HepG2 (cell line): ENCODE measurements around the gene HCFC1R1. TPM values are rescaled to one million over a fixed set of nuclear protein-coding genes. Genes with fewer than 3 reads are reported as not detected.

Experiments used
- ATAC-seq: fragments of 200-7000 bp; cut with Tn5 transposase; 3 replicates; pipeline ENCODE4 v1.9.1; 2020; ENCODE audit warnings: mild to moderate bottlenecking, moderate library complexity
- BruUV-seq: library from RNA; stranded (reverse); fragments of 400-500 nt; replicated peaks from 2 replicates; lab custom pipeline; 2021; lab: Mats Ljungman, UMichigan
- CTCF ChIA-PET: fragments of 300-600 bp; formaldehyde crosslinking; extraction: SDS; loops from one replicate; lab custom pipeline; 2021; ENCODE audit warnings: low total read pairs, inconsistent platforms, low intra/inter-chr PET ratio; lab: Yijun Ruan, JAX
- POLR2A ChIA-PET: fragments of 350-600 bp; sonication (Branson Sonifier 250); formaldehyde crosslinking; loops from one replicate; lab custom pipeline; 2020; ENCODE audit warnings: antibody characterized with exemption, inconsistent platforms; lab: Yijun Ruan, JAX
- DNase-seq: peaks from one replicate; pipeline ENCODE4 v3.0.0-alpha.2; 2015; ENCODE audit warnings: low spot score
- FAIRE-seq: peaks from 3 replicates; lab custom pipeline; 2011; peaks lifted over from hg19 to GRCh38; lab: Jason Lieb, UNC
- H2AFZ ChIP-seq: one replicate; pipeline ENCODE4 v1.6.1; 2011; ENCODE audit warnings: low read length, inconsistent platforms
- H3K27ac ChIP-seq: fragments of 300-600 bp; 3 replicates; pipeline ENCODE4 v1.8.0; 2011; ENCODE audit warnings: mixed run types, mild to moderate bottlenecking, mixed read lengths, low read length, inconsistent platforms; ENCODE audit not compliant: insufficient read depth; ENCODE audit errors: extremely low read length
- H3K27me3 ChIP-seq, 2 experiments: fragments of 200-600 bp in 1 of 2; 2 replicates in 1 of 2; 3 replicates in 1 of 2; pipeline versions ENCODE4 v1.6.0 to v1.8.0; 2011; ENCODE audit warnings: low read length in 2 of 2, mild to moderate bottlenecking in 2 of 2, moderate library complexity in 2 of 2, inconsistent platforms in 1 of 2; ENCODE audit not compliant: insufficient read depth in 2 of 2, control insufficient read depth in 1 of 2
- H3K36me3 ChIP-seq, 2 experiments: fragments of 200-600 bp in 1 of 2; replicated peaks in 1 of 2; 2 replicates in 1 of 2; 3 replicates in 1 of 2; pipeline versions ENCODE4 v1.5.1 to v1.8.0; 2011; ENCODE audit warnings: low read length in 2 of 2, inconsistent platforms in 1 of 2; ENCODE audit not compliant: insufficient read depth in 2 of 2, control insufficient read depth in 1 of 2
- H3K4me1 ChIP-seq: 2 replicates; pipeline ENCODE4 v1.5.1; 2012; ENCODE audit warnings: low read length, inconsistent platforms; ENCODE audit not compliant: insufficient read depth
- H3K4me2 ChIP-seq: 2 replicates; pipeline ENCODE4 v1.6.0; 2011; ENCODE audit warnings: low read depth, low read length, inconsistent platforms
- H3K4me3 ChIP-seq, 3 experiments: fragments of 200-600 bp in 1 of 3; sonication (generic), shearing (Covaris generic) in 1 of 3; replicated peaks in 1 of 3; 2 replicates each; pipeline ENCODE4 v1.5.1; 2011 to 2016; ENCODE audit warnings: low read length in 3 of 3, inconsistent platforms in 2 of 3, low read depth in 2 of 3, mild to moderate bottlenecking in 2 of 3, control low read depth in 1 of 3, mixed read lengths in 1 of 3; ENCODE audit not compliant: insufficient read depth in 1 of 3
- H3K79me2 ChIP-seq: one replicate; pipeline ENCODE4 v1.6.1; 2011; ENCODE audit warnings: low read length, inconsistent platforms; ENCODE audit not compliant: insufficient read depth
- H3K9ac ChIP-seq: 2 replicates; pipeline ENCODE4 v1.6.0; 2011; ENCODE audit warnings: mild to moderate bottlenecking, low read depth, low read length, inconsistent platforms; ENCODE audit not compliant: insufficient read depth
- H3K9me3 ChIP-seq: 2 replicates; pipeline ENCODE4 v1.5.1; 2012; ENCODE audit warnings: mild to moderate bottlenecking, low read length
- H4K20me1 ChIP-seq: 2 replicates; pipeline ENCODE4 v1.6.0; 2011; ENCODE audit warnings: inconsistent platforms, mild to moderate bottlenecking, low read length, moderate library complexity; ENCODE audit not compliant: insufficient read depth
- CERS6 ChIP-seq: sonication (generic); formaldehyde crosslinking; IDR thresholded peaks from 2 replicates; pipeline ENCODE4 v1.5.0; 2020; ENCODE audit warnings: missing genetic modification reagents
- EED ChIP-seq: sonication (generic); formaldehyde crosslinking; IDR thresholded peaks from 2 replicates; pipeline ENCODE4 v1.5.0; 2020; ENCODE audit warnings: mild to moderate bottlenecking, missing genetic modification reagents
- MAFG ChIP-seq: sonication (generic); formaldehyde crosslinking; IDR thresholded peaks from 2 replicates; pipeline ENCODE4 v1.5.1; 2020; ENCODE audit warnings: mild to moderate bottlenecking, missing genetic modification reagents
- MEIS2 ChIP-seq: sonication (generic); formaldehyde crosslinking; IDR thresholded peaks from 2 replicates; pipeline ENCODE4 v1.9.0; 2021; ENCODE audit warnings: mild to moderate bottlenecking, missing genetic modification reagents
- MTA3 ChIP-seq: sonication (generic); formaldehyde crosslinking; IDR thresholded peaks from 2 replicates; pipeline ENCODE4 v1.4.0; 2020; ENCODE audit warnings: missing genetic modification reagents
- MYNN ChIP-seq: sonication (generic); formaldehyde crosslinking; IDR thresholded peaks from 2 replicates; pipeline ENCODE4 v1.4.0; 2020; ENCODE audit warnings: mild to moderate bottlenecking, low read depth, missing genetic modification reagents
- SETDB1 ChIP-seq: sonication (generic); formaldehyde crosslinking; IDR thresholded peaks from 2 replicates; pipeline ENCODE4 v1.5.1; 2020; ENCODE audit warnings: missing genetic modification reagents, mild to moderate bottlenecking, borderline replicate concordance
- SMYD3 ChIP-seq: sonication (generic); formaldehyde crosslinking; IDR thresholded peaks from 2 replicates; pipeline ENCODE4 v1.8.1; 2023; ENCODE audit warnings: mild to moderate bottlenecking, missing genetic modification reagents
- YY1 ChIP-seq: IDR thresholded peaks from 2 replicates; pipeline ENCODE4 v1.6.1; 2011; ENCODE audit warnings: low read length, low read depth, moderate library complexity, mild to moderate bottlenecking; ENCODE audit not compliant: insufficient read depth, insufficient replicate concordance
- ZC3H4 ChIP-seq: sonication (generic); formaldehyde crosslinking; IDR thresholded peaks from 2 replicates; pipeline ENCODE4 v1.4.0; 2020; ENCODE audit warnings: missing genetic modification reagents, borderline replicate concordance
- ZNF335 ChIP-seq: sonication (generic); formaldehyde crosslinking; IDR thresholded peaks from 2 replicates; pipeline ENCODE4 v1.4.0; 2020; ENCODE audit warnings: missing genetic modification reagents
- ZNF451 ChIP-seq: sonication (generic); formaldehyde crosslinking; IDR thresholded peaks from 2 replicates; pipeline ENCODE4 v1.5.0; 2020; ENCODE audit warnings: mild to moderate bottlenecking, missing genetic modification reagents
- ZNF770 ChIP-seq: sonication (generic); formaldehyde crosslinking; IDR thresholded peaks from 2 replicates; pipeline ENCODE4 v1.5.0; 2020; ENCODE audit warnings: mild to moderate bottlenecking, missing genetic modification reagents
- ZSCAN31 ChIP-seq: sonication (generic); formaldehyde crosslinking; IDR thresholded peaks from 2 replicates; pipeline ENCODE4 v1.5.0; 2020; ENCODE audit warnings: low read depth, mild to moderate bottlenecking, missing genetic modification reagents
- WGBS: methylation state at CpG from one replicate; pipeline ENCODE4 v1.1.6; 2017; ENCODE audit warnings: low lambda C conversion rate; 5-methylcytosine and 5-hydroxymethylcytosine counted together
- in situ Hi-C: cut with HindIII; loops from 2 replicates; pipeline ENCODE4 v1.10.0; 2017; ENCODE audit warnings: low pct_unique_long_range_greater_than_20kb; ENCODE audit not compliant: extremely low pct_ligation_motif_present
- intact Hi-C: fragments of 100-400 bp; cut with micrococcal nuclease; formaldehyde crosslinking; loops from one replicate; pipeline ENCODE4 v1.10.0; 2022; ENCODE audit not compliant: unreplicated experiment
- polyA plus RNA-seq, 8 experiments: library from polyadenylated mRNA; depleted of rRNA in 3 of 8; stranded (reverse) in 7 of 8; unstranded in 1 of 8; fragments of >200 nt; fragmentation: Illumina TruSeq in 4 of 8; extraction: Trizol in 4 of 8; gene quantifications; 2 replicates each; pipeline versions ENCODE4 v1.2.1 to v1.2.3, GENCODE V29; 2011 to 2016; ENCODE audit warnings: low read depth in 4 of 8, missing spikeins in 1 of 8, mixed read lengths in 1 of 8; ENCODE audit not compliant: insufficient read depth in 1 of 8
- total RNA-seq, 5 experiments: library from RNA; depleted of rRNA; stranded (reverse); fragments of >200 nt; fragmentation: Illumina TruSeq; extraction: Trizol; gene quantifications; 2 replicates each; pipeline ENCODE4 v1.2.3, GENCODE V29; 2016; ENCODE audit warnings: low read depth in 1 of 5
- TF ChIP-seq, protein P1 (sequence below): sonication (generic); formaldehyde crosslinking; IDR thresholded peaks from 2 replicates; pipeline ENCODE4 v1.8.1; 2022; ENCODE audit warnings: low read depth, mild to moderate bottlenecking, missing genetic modification reagents
- TF ChIP-seq, protein P2 (sequence below): sonication (generic); formaldehyde crosslinking; IDR thresholded peaks from 2 replicates; pipeline ENCODE4 v1.8.1; 2023; ENCODE audit warnings: mild to moderate bottlenecking, missing genetic modification reagents
- TF ChIP-seq, protein P3 (sequence below): sonication (generic); formaldehyde crosslinking; IDR thresholded peaks from 2 replicates; pipeline ENCODE4 v1.4.0; 2020; ENCODE audit warnings: mild to moderate bottlenecking, missing genetic modification reagents

HCFC1R1 gene
- total and polyA plus RNA-seq, 2 of the 13 experiments (the other 11 are each of a cell fraction or from before 2014, with no cell fraction given), result 13.8 to 16.1 TPM

DNA sequence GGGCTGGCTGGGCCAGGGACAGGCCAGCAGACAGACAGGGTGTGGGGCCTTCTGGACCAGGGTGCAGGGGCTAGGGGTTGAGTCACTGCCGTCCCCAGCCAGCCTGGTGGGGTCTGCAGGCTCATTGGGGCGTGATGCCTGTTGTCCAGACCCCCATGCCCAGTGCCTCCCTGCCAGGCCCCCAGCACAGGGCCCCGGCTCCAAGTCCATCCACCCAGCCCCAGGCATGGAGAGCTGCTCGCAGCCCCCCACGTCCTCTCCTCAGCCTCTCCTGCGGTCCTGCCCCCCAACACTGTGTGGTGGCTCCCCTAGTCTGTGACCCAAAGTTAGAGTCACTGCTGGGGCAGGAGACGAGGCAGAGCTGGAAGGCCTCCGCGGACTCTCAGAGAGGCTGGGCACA lies 36.5 kb downstream of the HCFC1R1 start:
- DNase-seq (no peak), ATAC-seq (no peak), FAIRE-seq (no peak)
- BruUV-seq, result no TSS peak
- Histone ChIP-seq H3K9ac (no peak overlapping the region), H3K27me3 (peaks cover 19 to 60% of the 10 kb centered on the region in 2 experiments), H3K4me1 (peaks cover 25% of the 10 kb centered on the region), H3K4me3 (no peak overlapping the region), H3K36me3 (no peaks in the 10 kb centered on the region), H3K79me2 (no peaks in the 10 kb centered on the region), H3K9me3 (no peaks in the 10 kb centered on the region), H3K27ac (no peak overlapping the region), H2AFZ (no peak overlapping the region), H3K4me2 (no peak overlapping the region), H4K20me1 (no peaks in the 10 kb centered on the region)
- TF ChIP-seq MYNN (CRISPR knock-in tag), result no peak
- TF ChIP-seq, protein P1, sequence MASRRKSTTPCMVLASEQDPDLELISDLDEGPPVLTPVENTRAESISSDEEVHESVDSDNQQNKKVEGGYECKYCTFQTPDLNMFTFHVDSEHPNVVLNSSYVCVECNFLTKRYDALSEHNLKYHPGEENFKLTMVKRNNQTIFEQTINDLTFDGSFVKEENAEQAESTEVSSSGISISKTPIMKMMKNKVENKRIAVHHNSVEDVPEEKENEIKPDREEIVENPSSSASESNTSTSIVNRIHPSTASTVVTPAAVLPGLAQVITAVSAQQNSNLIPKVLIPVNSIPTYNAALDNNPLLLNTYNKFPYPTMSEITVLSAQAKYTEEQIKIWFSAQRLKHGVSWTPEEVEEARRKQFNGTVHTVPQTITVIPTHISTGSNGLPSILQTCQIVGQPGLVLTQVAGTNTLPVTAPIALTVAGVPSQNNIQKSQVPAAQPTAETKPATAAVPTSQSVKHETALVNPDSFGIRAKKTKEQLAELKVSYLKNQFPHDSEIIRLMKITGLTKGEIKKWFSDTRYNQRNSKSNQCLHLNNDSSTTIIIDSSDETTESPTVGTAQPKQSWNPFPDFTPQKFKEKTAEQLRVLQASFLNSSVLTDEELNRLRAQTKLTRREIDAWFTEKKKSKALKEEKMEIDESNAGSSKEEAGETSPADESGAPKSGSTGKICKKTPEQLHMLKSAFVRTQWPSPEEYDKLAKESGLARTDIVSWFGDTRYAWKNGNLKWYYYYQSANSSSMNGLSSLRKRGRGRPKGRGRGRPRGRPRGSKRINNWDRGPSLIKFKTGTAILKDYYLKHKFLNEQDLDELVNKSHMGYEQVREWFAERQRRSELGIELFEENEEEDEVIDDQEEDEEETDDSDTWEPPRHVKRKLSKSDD (CRISPR knock-in tag), result no peak
- TF ChIP-seq YY1, result no peak
- TF ChIP-seq ZC3H4 (CRISPR knock-in tag), result no peak
- TF ChIP-seq MTA3 (CRISPR knock-in tag), result no peak
- no peak for TF ChIP-seq MEIS2
- TF ChIP-seq EED (CRISPR knock-in tag), result no peak
- TF ChIP-seq SMYD3 (CRISPR knock-in tag), result no peak
- TF ChIP-seq ZSCAN31 (CRISPR knock-in tag), result no peak
- no peak for TF ChIP-seq SETDB1 (CRISPR knock-in tag)
- TF ChIP-seq CERS6, result no peak
- no peak for TF ChIP-seq MAFG
- TF ChIP-seq ZNF770, result no peak
- TF ChIP-seq, protein P2, sequence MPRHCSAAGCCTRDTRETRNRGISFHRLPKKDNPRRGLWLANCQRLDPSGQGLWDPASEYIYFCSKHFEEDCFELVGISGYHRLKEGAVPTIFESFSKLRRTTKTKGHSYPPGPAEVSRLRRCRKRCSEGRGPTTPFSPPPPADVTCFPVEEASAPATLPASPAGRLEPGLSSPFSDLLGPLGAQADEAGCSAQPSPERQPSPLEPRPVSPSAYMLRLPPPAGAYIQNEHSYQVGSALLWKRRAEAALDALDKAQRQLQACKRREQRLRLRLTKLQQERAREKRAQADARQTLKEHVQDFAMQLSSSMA (CRISPR knock-in tag), result no peak
- TF ChIP-seq ZNF335 (CRISPR knock-in tag), result no peak
- TF ChIP-seq ZNF451 (CRISPR knock-in tag), result no peak
- TF ChIP-seq, protein P3, sequence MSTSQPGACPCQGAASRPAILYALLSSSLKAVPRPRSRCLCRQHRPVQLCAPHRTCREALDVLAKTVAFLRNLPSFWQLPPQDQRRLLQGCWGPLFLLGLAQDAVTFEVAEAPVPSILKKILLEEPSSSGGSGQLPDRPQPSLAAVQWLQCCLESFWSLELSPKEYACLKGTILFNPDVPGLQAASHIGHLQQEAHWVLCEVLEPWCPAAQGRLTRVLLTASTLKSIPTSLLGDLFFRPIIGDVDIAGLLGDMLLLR, result no peak
- intact Hi-C loops (no loop called here), in situ Hi-C loops (no loop called here)
- ChIA-PET POLR2A (no interaction called here), CTCF (no interaction called here)
- 46% methylated on average over 4 of the region's 9 CpGs for WGBS
